ENCODE measurements around the gene ADM5. TPM values are rescaled to one million over a fixed set of nuclear protein-coding genes. Genes with fewer than 3 reads are reported as not detected.

ADM5 gene
- total RNA-seq, result 0.78 TPM

- DNase-seq, result peak; percentile 35
Observed at GRCh38 chr19:49689133-49690078, at the start of gene ADM5. Gene ADM5, plus strand, starts transcription at chr19:49689594. Its CDS starts 244 bp downstream, at chr19:49689838.

GRCh38 chr19:49640113-49640898, 49.1 kb upstream of the ADM5 start, which contains the start of gene RRAS:
Gene RRAS, minus strand, starts transcription at chr19:49640143. Its CDS starts 45 bp downstream, at chr19:49640098.
- DNase-seq, result peak; percentile 99

GRCh38 chr19:49641688-49642491, 47.5 kb upstream of the ADM5 start, which contains the start of gene SCAF1:
Gene SCAF1, plus strand, starts transcription at chr19:49642209. Its CDS starts 2,818 bp downstream, at chr19:49645027.
- DNase-seq, result peak; percentile 99

GRCh38 chr19:49642492-49643035, 46.8 kb upstream of the ADM5 start:
- DNase-seq, result no peak

GRCh38 chr19:49643466-49643865, 45.9 kb upstream of the ADM5 start:
- DNase-seq, result no peak

GRCh38 chr19:49645592-49645991, 43.8 kb upstream of the ADM5 start:
- DNase-seq, result no peak

- no peak for DNase-seq
Observed at GRCh38 chr19:49645995-49646394, 43.4 kb upstream of the ADM5 start.

GRCh38 chr19:49646586-49646985, 42.8 kb upstream of the ADM5 start:
- DNase-seq, result no peak

GRCh38 chr19:49651029-49651819, 38.2 kb upstream of the ADM5 start:
- DNase-seq, result no peak

GRCh38 chr19:49651820-49652550, 37.4 kb upstream of the ADM5 start:
- DNase-seq, result no peak

GRCh38 chr19:49652551-49653465, 36.6 kb upstream of the ADM5 start:
- DNase-seq, result no peak

- DNase-seq, result no peak
Observed at GRCh38 chr19:49653466-49653806, 36.0 kb upstream of the ADM5 start.

GRCh38 chr19:49654581-49654980, 34.8 kb upstream of the ADM5 start:
- DNase-seq, result no peak

GRCh38 chr19:49655570-49656455, 33.6 kb upstream of the ADM5 start:
- no peak for DNase-seq

- no peak for DNase-seq
Observed at GRCh38 chr19:49656456-49657109, 32.8 kb upstream of the ADM5 start.

GRCh38 chr19:49657493-49658138, 31.8 kb upstream of the ADM5 start:
- no peak for DNase-seq

GRCh38 chr19:49658139-49658517, 31.3 kb upstream of the ADM5 start:
- DNase-seq, result no peak

Measured in occipital lobe (tissue), 2 donors.